Measurements from ENCODE around the gene GAL3ST2. TPM values are rescaled to one million over a fixed set of nuclear protein-coding genes. Genes with fewer than 3 reads are reported as not detected.
A peak's percentile ranks its signal among the peaks of the same experiment; 100 is the strongest.

Gene GAL3ST2
- total RNA-seq, 4 donors from 2014 or later: 0.40 TPM; not detected in 3

DNA sequence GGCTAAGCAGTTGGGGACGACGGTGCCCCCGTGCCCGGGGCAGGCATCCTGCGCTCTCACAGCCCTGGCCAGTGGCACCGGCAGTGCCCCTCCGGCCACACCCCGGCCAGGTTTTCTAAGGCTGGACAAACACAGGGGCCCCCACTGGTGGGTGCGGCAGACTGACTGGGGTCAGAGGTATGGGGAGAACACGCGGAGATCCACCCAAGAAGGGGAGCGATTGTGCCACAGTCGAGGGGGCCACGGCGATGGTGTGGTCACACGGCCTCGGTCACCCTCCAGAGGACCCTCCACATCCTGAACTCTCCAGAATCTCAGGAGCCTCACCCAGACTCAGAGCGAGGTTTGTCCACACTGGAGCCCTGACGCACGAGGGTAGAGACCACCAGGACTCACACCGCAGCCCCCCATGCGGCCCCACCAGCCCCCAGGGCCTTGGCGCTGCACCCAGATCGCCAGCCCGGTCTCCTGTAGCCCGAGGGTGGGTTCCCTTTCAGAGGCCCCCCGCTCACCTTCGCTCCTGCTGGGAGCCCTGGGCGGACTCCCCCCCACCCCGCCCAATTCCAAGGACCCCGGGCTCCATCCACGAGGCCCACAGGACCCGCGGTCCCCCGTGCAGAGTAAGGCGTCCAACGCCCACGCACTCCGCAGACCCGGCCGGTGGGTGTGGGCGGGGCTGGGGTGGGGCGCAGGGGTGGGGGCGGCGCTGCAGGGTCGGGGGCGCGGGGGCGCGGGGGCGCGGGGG is 66.9 kb downstream of the GAL3ST2 start:
- 100% methylated on average over 2 of the region's 52 CpGs; no CpG with 5 or more reads in 1 of the 2 donors for WGBS, 2 donors (ENCODE audit: low coverage in 1 of 2)
- Histone ChIP-seq H3K4me1 (peaks cover 0 to 31% (median 15%) of the 10 kb centered on the region in 3 donors), H3K4me3 (peak overlapping the region; percentile 24 to 49), H3K27ac (peak overlapping the region in 3 of 4 donors; percentile 76 to 85 (median 79)), H3K9me3 (no peaks in the 10 kb centered on the region), H3K36me3 (no peaks in the 10 kb centered on the region), H3K27me3 (no peaks in the 10 kb centered on the region)
- ATAC-seq: peak; percentile 14
- no peak for TF ChIP-seq EP300 (IDR thresholded peaks at IDR 0.05)
- TF ChIP-seq, protein P1, sequence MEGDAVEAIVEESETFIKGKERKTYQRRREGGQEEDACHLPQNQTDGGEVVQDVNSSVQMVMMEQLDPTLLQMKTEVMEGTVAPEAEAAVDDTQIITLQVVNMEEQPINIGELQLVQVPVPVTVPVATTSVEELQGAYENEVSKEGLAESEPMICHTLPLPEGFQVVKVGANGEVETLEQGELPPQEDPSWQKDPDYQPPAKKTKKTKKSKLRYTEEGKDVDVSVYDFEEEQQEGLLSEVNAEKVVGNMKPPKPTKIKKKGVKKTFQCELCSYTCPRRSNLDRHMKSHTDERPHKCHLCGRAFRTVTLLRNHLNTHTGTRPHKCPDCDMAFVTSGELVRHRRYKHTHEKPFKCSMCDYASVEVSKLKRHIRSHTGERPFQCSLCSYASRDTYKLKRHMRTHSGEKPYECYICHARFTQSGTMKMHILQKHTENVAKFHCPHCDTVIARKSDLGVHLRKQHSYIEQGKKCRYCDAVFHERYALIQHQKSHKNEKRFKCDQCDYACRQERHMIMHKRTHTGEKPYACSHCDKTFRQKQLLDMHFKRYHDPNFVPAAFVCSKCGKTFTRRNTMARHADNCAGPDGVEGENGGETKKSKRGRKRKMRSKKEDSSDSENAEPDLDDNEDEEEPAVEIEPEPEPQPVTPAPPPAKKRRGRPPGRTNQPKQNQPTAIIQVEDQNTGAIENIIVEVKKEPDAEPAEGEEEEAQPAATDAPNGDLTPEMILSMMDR (IDR thresholded peaks at IDR 0.05): no peak
- TF ChIP-seq POLR2AphosphoS5 (IDR thresholded peaks at IDR 0.05): no peak
- no peak for TF ChIP-seq POLR2A (IDR thresholded peaks at IDR 0.05)

DNA sequence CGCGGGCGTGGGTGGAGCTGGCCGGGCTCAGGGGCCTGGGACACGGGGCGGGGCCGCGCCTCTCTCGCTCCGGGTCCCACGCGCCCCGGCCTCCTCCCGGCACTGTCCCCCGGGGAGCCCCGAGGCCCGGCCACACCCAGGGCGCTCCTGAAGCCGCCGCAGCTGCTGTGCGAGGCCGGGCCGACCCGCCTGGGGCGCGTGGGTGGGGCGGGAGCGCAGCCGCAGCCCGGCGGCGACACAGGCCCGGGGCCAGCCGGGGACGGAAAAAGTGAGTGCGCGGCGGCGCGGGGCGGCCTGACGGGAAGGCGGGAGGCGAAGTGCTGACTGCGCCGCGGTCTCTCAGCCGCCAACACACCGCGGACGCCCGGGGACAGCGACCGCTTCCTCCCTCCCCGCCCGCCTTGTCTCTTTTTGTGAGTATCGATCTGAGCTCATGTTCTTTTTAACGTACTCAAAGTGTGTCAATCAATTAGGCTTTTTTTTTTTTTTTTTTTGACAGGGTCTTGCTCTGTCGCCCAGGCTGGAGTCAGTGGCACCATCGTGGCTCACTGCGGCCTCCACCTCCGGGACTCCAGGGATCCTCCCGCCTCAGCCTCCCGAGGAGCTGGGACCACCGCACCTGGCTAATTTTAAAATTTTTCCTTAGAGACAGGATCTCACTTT is 67.6 kb downstream of the GAL3ST2 start:
- Histone ChIP-seq H3K4me1 (peaks cover 0 to 31% (median 15%) of the 10 kb centered on the region in 3 donors), H3K36me3 (no peaks in the 10 kb centered on the region), H3K9me3 (no peaks in the 10 kb centered on the region), H3K27ac (peak overlapping the region in 3 of 4 donors; percentile 76 to 85 (median 79)), H3K27me3 (no peaks in the 10 kb centered on the region), H3K4me3 (peak overlapping the region; percentile 24 to 49)
- TF ChIP-seq POLR2A (IDR thresholded peaks at IDR 0.05): peak in 1 of 2 donors; percentile 38
- no peak for TF ChIP-seq EP300 (IDR thresholded peaks at IDR 0.05)
- TF ChIP-seq, protein P1 (IDR thresholded peaks at IDR 0.05): peak in 3 of 4 experiments; percentile 26 to 49 (median 32)
- peak; percentile 76 for TF ChIP-seq POLR2AphosphoS5 (IDR thresholded peaks at IDR 0.05)
- peak; percentile 92 for ATAC-seq
- 9 to 28% methylated on average over 12 to 17 of the region's 65 CpGs for WGBS, 2 donors (ENCODE audit: low coverage in 1 of 2)

DNA sequence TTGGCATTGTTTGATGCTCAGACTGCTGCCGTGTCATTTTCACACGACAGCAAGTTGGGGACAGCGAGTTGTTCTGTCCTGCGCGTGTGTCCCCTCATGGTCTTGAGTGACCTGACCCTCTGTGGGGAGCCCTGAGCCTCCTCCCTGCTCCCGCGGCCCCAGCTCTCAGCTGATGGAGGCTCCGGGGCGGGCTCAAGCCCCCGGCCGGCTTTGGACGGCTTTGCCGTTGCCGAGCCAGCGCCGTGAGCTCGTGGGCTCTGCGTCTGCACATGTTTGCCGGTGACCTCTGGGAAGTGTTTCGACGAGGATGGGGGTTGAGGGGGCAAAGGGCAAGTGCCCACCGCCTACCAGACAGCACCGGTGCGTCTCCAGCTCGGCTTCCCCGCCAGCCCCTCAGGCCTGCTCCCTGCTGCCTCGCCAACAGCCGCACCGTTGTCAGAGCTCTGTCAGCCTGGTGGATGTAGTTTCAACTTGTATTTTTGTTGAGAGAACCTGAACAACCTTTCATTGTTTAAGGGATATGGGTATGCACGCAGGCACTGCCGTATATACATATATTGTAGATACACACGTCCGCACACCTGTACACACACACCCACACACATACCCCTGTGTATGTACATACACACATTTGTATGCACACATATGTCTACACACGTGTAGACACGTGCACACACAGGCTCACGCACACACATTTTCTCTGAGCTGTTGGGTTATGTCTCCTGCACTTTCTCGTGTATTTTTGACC is 68.4 kb downstream of the GAL3ST2 start:
- ATAC-seq: no peak
- 85 to 96% methylated on average over 6 to 7 of the region's 37 CpGs for WGBS, 2 donors (ENCODE audit: low coverage in 1 of 2)
- peaks cover 0 to 31% (median 15%) of the 10 kb centered on the region in 3 donors for H3K4me1 ChIP-seq
- no peaks in the 10 kb centered on the region for H3K27me3 ChIP-seq
- H3K27ac ChIP-seq: peak overlapping the region in 2 of 4 donors; percentile 76 to 79
- TF ChIP-seq EP300 (IDR thresholded peaks at IDR 0.05) (no peak), POLR2A (IDR thresholded peaks at IDR 0.05) (no peak), POLR2AphosphoS5 (IDR thresholded peaks at IDR 0.05) (no peak)
- TF ChIP-seq, protein P1 (IDR thresholded peaks at IDR 0.05): no peak
- no peaks in the 10 kb centered on the region for H3K9me3 ChIP-seq
- peak overlapping the region in 1 of 2 donors; percentile 49 for H3K4me3 ChIP-seq
- H3K36me3 ChIP-seq: no peaks in the 10 kb centered on the region

DNA sequence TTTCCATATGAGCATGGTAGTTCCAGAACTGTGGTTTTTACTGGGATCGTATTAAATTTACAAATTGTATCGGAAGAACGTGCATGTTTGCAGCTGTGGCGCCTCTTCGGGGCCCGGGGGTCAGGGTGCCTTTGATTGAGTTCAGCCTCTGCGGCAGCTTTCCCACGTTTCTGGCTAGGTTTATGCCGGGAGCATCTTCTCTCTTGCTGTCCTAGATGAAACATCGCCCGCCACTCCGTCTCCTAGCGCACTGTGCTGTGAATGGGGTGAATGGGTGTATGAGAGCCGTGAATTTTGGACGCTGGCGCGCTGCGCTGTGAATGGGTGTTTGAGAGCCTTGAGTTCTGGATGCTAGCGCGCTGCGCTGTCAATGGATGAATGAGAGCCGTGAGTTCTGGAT is 69.8 kb downstream of the GAL3ST2 start:
- Histone ChIP-seq H3K27ac (no peak overlapping the region), H3K36me3 (no peaks in the 10 kb centered on the region), H3K4me3 (no peak overlapping the region), H3K9me3 (no peaks in the 10 kb centered on the region), H3K4me1 (peaks cover 0 to 28% (median 15%) of the 10 kb centered on the region in 3 donors), H3K27me3 (no peaks in the 10 kb centered on the region)
- ATAC-seq: no peak
- no peak for TF ChIP-seq EP300 (IDR thresholded peaks at IDR 0.05)
- TF ChIP-seq POLR2AphosphoS5 (IDR thresholded peaks at IDR 0.05): no peak
- TF ChIP-seq, protein P1 (IDR thresholded peaks at IDR 0.05): no peak
- TF ChIP-seq POLR2A (IDR thresholded peaks at IDR 0.05): no peak
- 73 to 92% methylated on average over 11 to 16 of the region's 22 CpGs for WGBS, 2 donors (ENCODE audit: low coverage in 1 of 2)

All from gastroesophageal sphincter (tissue), 4 donors.